ENCODE data around the gene SIX1. TPM values are rescaled to one million over a fixed set of nuclear protein-coding genes. Genes with fewer than 3 reads are reported as not detected.
A peak's percentile ranks its signal among the peaks of the same experiment; 100 is the strongest.

Gene SIX1
- total RNA-seq, 1 donor from 2014 or later: 5.2 TPM

DNA sequence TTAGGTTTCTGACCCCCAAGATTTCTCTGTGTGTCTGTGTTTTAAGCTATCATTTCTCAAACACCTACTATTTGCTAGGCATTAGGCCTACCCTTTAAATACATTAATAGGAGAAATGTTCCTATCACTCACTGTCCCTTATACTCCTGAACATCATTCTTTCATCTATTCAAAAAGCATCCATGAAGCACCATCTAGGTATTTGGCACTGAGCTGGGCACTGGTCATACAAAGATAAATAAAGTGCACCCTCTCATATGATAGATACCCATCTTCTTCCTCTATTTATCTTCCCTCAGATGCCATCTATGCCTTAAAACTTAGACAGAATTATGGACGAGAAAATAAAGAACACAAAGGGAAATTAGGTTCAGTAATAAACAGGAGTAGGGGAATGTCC lies 20.4 kb downstream of the SIX1 start:
- DNase-seq (ENCODE audit: low spot score) (no peak), ATAC-seq (no peak)
- intact Hi-C loops (cut with DNase I): loop anchor here (10.0 kb wide), 1 partner anchor 396 kb away; no protein-coding TSS in a partner anchor

DNA sequence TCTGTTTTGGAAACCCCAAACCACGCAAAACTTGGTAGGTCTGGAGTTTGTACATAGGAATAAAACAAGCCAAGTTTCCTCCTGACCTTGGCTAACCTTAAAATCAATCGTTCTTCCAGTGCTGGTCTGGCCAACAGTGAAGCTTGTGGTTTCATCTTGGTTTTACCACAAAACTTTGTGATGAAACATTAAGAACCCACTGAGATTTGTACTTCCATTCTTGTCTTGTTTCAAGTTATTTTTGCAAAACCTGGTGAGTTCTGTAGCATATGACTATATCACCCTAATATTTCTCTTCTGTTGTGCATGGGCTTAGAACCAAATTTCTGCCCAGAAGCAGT lies 26.4 kb downstream of the SIX1 start:
- ATAC-seq (peak; percentile 88), DNase-seq (ENCODE audit: low spot score) (no peak)
- intact Hi-C loops (cut with DNase I): loop anchor here (5.0 to 10.0 kb wide), 2 partner anchors 402 to 629 kb away; no protein-coding TSS in a partner anchor

DNA sequence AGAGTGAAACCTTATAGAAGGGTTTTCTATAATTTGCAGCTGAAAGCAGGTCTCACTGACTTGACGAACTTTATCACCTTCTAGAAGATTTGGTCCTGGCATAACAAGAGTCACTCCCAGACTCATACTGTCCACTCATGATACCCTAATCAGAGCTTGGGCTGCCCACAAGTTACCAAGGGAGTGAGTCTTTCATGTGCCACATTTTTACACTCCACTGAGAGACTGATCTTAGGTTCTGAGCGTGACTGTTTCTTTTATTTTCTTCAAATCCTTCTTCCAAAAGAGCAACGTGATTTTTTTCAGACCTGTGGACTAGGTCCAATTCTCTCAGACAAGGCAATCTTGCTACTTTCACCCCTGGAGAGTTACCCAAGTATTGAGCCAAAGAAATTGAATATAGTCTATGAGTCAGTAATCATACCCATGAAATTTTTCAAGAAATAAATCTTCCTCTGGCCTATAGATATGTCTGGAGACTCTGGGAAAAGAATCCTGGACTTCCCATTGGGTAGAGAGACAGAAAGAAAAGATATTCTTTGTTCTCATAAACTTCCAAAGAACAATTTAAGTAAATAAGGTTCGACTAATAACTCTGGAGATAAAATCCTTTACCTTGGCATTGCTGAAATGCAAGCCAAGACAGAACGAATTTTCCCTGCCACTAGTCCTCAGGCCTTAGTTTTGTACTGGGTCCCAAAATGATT lies 26.9 kb downstream of the SIX1 start:
- ATAC-seq (peak; percentile 81), DNase-seq (ENCODE audit: low spot score) (no peak)
- intact Hi-C loops (cut with DNase I): loop anchor here (5.0 to 10.0 kb wide), 2 partner anchors 402 to 630 kb away; no protein-coding TSS in a partner anchor

DNA sequence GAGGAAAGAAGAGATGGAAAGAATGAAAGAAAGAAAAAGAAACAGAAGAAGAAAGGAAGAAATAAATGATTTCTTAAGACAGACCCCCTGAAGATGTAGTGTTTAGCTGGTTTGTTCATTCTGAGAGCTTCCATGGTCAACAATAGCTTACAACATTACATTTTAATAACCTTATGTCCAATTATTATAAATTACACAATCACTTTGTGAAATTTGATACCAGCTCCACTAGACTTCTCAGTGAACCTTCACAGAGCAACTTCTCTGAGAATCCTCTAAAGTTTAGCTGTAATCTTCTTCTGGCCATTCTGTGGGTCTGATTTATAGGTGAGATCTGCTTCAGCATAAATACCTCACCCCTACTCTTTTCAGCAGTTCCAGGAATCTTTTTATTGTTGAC lies 27.9 kb downstream of the SIX1 start:
- intact Hi-C loops (cut with DNase I): loop anchor here (5.0 to 10.0 kb wide), 2 partner anchors 403 to 631 kb away; no protein-coding TSS in a partner anchor
- ATAC-seq (no peak), DNase-seq (ENCODE audit: low spot score) (no peak)

DNA sequence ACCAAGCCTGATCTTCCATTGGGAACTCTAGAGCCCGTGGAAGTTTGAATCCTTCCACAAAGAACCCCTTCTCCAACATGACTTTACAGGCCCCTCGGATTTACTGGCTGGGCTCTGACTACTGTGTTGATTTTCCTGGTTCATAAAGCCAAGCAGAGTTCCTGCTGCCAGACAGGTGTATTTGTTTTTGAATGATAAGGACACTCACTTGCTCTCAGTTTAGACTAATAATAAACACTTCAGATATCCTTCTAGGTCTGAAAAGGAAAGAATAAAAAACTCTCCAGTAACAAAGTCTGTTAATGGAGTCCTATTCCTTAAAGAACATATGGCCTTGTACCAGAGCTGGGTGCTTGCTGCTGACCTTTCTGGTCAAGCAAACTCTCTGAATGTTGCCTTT lies 31.0 kb downstream of the SIX1 start:
- intact Hi-C loops (cut with DNase I): no loop called here
- ATAC-seq: no peak
- no peak for DNase-seq (ENCODE audit: low spot score)

DNA sequence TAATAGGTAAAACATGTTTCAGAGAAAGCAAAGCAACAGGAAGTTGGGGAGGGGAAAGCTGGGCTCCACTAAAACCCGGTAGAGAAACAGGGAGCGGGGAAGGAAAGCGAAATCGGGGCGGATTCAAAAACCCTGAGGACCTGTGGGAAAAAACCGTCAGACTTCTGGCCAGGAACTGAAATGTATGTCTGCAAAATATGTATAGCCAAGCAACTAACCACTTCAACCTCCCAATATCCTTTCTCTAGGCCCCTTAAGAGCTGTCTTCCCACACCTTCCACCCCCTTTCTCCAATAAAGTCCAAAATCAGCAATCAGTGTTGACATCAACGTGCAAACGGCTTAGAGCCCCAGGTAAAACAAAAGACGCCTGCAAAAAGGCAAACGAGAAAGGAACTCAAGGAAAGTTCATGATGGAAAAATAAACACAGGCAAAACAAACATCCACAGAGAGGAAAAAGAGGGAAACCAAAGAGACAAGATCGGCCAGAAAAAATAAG lies 32.8 kb downstream of the SIX1 start:
- ATAC-seq (peak; percentile 60), DNase-seq (ENCODE audit: low spot score) (no peak)
- intact Hi-C loops (cut with DNase I): no loop called here

DNA sequence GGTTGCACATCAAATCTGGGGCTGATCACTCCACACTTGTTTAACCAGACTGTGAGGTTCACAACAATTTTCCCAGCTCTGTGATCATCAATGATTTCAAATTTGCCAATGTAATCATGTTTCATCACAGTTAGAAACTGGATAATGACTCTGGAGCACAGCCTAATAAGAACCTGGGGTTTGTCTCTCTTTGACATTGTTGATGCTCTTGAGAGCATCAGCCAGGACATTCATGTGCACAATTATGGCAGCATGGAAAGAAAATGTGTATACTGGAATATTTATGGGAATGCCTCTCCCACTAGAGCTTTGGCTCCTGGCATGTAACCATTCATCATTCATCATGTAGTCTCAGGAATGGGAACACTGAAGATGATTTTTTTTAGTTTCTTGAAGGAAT lies 47.0 kb downstream of the SIX1 start:
- intact Hi-C loops (cut with DNase I): no loop called here
- ATAC-seq (no peak), DNase-seq (ENCODE audit: low spot score) (no peak)

DNA sequence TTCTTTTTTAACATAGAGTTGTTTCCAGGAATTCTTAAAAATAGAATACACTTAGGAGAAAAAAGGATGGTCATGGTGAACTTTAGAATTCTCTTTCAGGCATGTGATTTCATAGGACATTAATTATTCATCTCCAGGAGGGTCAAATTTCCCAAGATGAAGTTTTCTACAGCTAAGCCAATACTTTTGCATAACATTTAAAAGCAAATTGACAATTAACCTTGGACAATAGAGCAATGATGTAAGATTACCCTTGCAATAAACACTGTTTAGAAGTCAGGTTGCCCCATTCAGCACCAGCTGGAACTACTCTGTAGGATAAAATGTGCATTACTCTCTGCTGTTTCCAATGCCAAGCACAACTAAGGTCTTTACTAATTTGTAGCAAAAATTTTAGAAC lies 49.5 kb downstream of the SIX1 start:
- intact Hi-C loops (cut with DNase I): no loop called here
- DNase-seq (ENCODE audit: low spot score) (no peak), ATAC-seq (no peak)

DNA sequence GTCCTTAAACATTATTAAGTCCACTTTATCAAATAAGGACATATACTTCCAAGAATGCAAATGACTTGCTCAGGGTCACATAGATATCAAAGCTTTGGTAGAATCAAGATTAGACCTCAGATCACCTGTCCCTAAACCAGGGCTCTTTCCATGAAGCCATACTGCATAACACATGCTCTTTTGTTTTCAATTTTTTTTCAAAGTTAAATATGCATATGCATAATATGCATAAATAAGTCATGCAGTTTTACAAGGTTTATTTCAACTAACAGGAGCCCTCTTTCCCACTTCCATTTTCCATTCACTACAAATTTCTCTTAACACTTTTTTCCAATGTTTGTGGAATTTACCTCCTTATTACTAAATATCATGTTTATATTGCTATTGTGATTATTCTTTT lies 53.1 kb downstream of the SIX1 start:
- intact Hi-C loops (cut with DNase I): no loop called here
- ATAC-seq: no peak
- DNase-seq (ENCODE audit: low spot score): no peak

DNA sequence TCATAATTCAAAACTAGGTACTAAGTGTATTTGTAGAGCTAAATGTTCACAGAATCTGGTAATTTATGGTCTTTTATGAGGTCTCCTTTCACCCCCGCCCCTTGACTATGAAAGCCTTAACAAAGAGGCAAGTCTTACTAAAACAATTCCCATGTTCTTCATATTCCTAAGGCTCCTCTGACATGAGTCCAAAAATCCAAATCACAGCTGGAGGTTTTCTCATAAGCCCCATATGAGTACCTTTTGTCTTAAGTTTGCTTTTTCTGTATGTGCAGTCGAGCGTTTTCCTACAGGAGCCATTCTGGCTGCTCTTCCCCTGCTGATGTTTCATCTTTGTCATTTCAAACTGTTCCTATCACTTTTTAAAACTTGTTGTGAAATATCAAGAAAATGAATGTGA lies 55.2 kb downstream of the SIX1 start:
- intact Hi-C loops (cut with DNase I): no loop called here
- ATAC-seq (no peak), DNase-seq (ENCODE audit: low spot score) (no peak)

Other genes starting within 250 kb of the SIX1 start
- gene C14orf39, start 163.4 kb downstream of the SIX1 start, total RNA-seq: 4.4 TPM
- not detected for gene SIX6, start 140.3 kb downstream of the SIX1 start, total RNA-seq
- gene SIX4, start 74.9 kb upstream of the SIX1 start, total RNA-seq: 2.2 TPM
- 39.9 TPM for gene MNAT1, start 85.3 kb upstream of the SIX1 start, total RNA-seq